BE2C (cell line): ENCODE results near the gene SRD5A1.

Experiments
- DNase-seq: peaks from one replicate; pipeline ENCODE4 v3.0.0-alpha.2; 2020
- H3K27me3 ChIP-seq: fragments of 250-450 bp; sonication (Bioruptor Pico); 2 replicates; pipeline ENCODE4 v1.5.1; 2020; ENCODE audit warnings: mild to moderate bottlenecking
- H3K36me3 ChIP-seq: fragments of 250-450 bp; sonication (Bioruptor Pico); 2 replicates; pipeline ENCODE4 v1.5.1; 2020; ENCODE audit warnings: mild to moderate bottlenecking
- H3K4me1 ChIP-seq: fragments of 250-450 bp; sonication (Bioruptor Pico); 2 replicates; pipeline ENCODE4 v1.5.1; 2020
- H3K4me3 ChIP-seq: 2 replicates; pipeline ENCODE4 v1.5.1; 2011; ENCODE audit warnings: low read depth, low read length
- H3K9me3 ChIP-seq: fragments of 250-450 bp; sonication (Bioruptor Pico); 2 replicates; pipeline ENCODE4 v1.5.1; 2020
- CTCF ChIP-seq: IDR thresholded peaks from 2 replicates; pipeline ENCODE4 v1.5.1; 2012; ENCODE audit warnings: mild to moderate bottlenecking, low read depth, low read length

Gene SRD5A1

GRCh38 chr5:6717247-6717646, 84.0 kb downstream of the SRD5A1 start:
- no peaks in the 10 kb centered on the region for H3K9me3 ChIP-seq
- peaks cover 11% of the 10 kb centered on the region for H3K4me1 ChIP-seq
- no peak for DNase-seq
- H3K36me3 ChIP-seq, result peaks cover 28% of the 10 kb centered on the region
- no peak overlapping the region for H3K4me3 ChIP-seq
- H3K27me3 ChIP-seq, result no peaks in the 10 kb centered on the region
- no peak for TF ChIP-seq CTCF

GRCh38 chr5:6717687-6718086, 84.4 kb downstream of the SRD5A1 start:
- H3K4me1 ChIP-seq, result peaks cover 11% of the 10 kb centered on the region
- H3K4me3 ChIP-seq, result no peak overlapping the region
- no peak for TF ChIP-seq CTCF
- DNase-seq, result no peak
- no peaks in the 10 kb centered on the region for H3K9me3 ChIP-seq
- no peaks in the 10 kb centered on the region for H3K27me3 ChIP-seq
- peaks cover 28% of the 10 kb centered on the region for H3K36me3 ChIP-seq

DNA sequence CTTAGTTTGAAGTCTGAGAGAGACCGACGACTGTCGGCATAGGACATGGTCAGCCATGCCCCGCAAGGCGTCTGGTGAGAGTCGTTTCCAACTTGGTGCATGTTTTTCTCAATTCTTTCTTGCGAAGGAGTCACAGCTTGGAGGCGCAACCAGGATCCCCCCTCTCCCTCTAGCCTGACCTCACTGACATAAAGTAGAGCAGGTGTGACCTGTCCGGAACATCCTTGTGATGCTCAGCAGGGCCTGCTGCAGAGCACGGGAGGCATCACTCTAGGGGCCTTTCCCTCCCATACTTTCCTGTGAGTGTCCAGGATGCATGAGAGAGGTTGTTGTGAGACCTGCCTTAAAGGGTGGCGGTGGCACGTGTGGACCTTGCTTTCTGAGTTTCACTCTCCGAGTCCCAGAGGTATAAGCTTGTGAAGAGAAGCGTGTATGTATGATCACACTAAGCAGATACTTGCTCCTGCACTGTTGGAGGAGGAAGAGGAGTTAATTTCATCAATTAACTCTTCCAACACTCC, 85.0 kb downstream of the SRD5A1 start:
- TF ChIP-seq CTCF, result no peak
- H3K4me1 ChIP-seq, result peaks cover 11% of the 10 kb centered on the region
- no peak for DNase-seq
- no peak overlapping the region for H3K4me3 ChIP-seq
- no peaks in the 10 kb centered on the region for H3K27me3 ChIP-seq
- peaks cover 31% of the 10 kb centered on the region for H3K36me3 ChIP-seq
- no peaks in the 10 kb centered on the region for H3K9me3 ChIP-seq

DNA sequence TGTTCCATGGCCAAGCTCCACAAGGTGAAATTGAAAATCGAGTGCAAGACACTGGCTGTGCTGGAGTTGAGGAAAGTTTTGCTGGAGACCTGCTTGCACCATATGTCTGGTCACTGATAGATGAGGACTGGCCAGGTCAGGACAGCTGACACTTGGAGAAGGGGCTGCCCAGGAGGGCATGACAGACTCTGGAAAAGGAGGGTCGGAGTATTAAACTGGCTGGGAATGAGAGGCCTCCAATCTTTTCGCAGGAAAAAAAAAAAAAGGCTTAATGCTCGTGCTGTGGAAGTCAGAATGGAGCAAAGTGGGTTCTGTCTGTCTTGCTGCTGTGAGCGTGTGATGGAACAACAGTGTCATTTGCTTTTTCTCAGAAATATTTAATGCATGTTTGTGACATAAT, 85.5 kb downstream of the SRD5A1 start:
- H3K27me3 ChIP-seq, result no peaks in the 10 kb centered on the region
- DNase-seq, result no peak
- TF ChIP-seq CTCF, result no peak
- H3K9me3 ChIP-seq, result no peaks in the 10 kb centered on the region
- peaks cover 35% of the 10 kb centered on the region for H3K36me3 ChIP-seq
- peaks cover 11% of the 10 kb centered on the region for H3K4me1 ChIP-seq
- H3K4me3 ChIP-seq, result no peak overlapping the region

DNA sequence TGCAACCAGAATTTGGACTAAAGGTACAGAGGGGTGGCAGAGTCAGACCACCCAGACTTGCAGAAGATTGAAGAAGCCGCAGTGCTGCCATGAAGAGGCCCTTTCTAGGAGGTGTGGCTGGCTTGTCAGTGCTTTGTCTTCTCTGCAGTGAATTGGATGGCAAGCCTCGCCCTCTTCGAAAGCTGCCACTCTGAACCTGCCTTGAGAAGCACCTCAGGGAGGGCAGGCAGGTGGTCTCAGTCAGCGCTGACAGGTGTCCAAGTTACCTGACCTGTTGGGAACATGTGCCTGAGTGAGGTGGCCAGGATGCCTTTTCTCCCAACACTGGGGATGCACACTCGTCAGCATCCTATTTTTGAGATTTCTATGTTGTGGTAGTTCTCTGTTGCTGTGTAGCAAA, 86.2 kb downstream of the SRD5A1 start:
- Histone ChIP-seq H3K9me3 (no peaks in the 10 kb centered on the region), H3K27me3 (no peaks in the 10 kb centered on the region), H3K4me1 (peaks cover 11% of the 10 kb centered on the region), H3K36me3 (peaks cover 35% of the 10 kb centered on the region), H3K4me3 (no peak overlapping the region)
- no peak for DNase-seq
- TF ChIP-seq CTCF, result no peak

DNA sequence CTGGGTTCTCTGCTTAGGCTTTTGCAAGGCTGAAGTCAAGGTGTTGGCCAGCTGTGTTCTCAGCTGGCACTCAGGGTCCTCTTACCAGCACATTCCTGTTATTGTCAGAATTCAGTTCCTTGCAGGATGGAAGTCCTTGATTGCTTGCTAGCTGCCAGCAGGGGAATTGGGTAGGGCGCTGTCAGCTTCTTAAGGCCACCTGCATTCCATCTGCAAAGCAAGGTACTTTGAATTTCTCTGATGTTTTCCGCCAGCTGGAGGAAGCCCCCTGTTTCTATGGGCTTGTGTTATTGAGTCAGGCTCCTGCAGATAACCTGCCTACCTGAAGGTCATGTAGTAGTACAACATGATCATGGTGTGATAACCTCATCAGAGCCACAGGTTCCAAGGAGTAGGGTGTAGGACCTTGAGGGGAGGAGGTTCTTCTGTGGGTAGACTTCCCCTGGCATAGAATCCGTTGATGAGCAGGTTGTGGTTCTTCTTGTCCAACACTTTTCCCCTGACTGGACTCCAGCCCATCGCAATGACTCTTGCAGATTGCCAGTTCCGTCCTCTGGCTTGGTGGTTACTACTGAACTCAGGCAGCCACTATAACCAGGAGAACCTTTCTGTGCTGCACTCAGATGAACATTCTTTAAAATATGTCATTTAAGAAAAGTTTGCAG, 86.8 kb downstream of the SRD5A1 start:
- Histone ChIP-seq H3K9me3 (no peaks in the 10 kb centered on the region), H3K27me3 (no peaks in the 10 kb centered on the region), H3K36me3 (peaks cover 38% of the 10 kb centered on the region), H3K4me1 (peaks cover 11% of the 10 kb centered on the region), H3K4me3 (no peak overlapping the region)
- TF ChIP-seq CTCF, result no peak
- no peak for DNase-seq
